IgD-negative memory B cell (primary cell): ENCODE measurements around the gene FUT9. TPM values are rescaled to one million over a fixed set of nuclear protein-coding genes. Genes with fewer than 3 reads are reported as not detected.
"Not testable (repeated sequence)": the region's sequence is repeated elsewhere in the genome, so short reads cannot be mapped to it uniquely, and the experiment has no call there.

Source experiments
- H3K27ac Mint-ChIP-seq, 3 donors: one replicate each; pipeline ENCODE4 v1.8.0; 2020 to 2022; ENCODE audit warnings: mild to moderate bottlenecking in 3 of 3, mixed read lengths in 3 of 3, moderate library complexity in 1 of 3
- H3K27me3 Mint-ChIP-seq: one replicate; pipeline ENCODE4 v1.8.0; 2021; ENCODE audit warnings: mixed read lengths
- H3K36me3 Mint-ChIP-seq: one replicate; pipeline ENCODE4 v1.8.0; 2020; ENCODE audit warnings: mild to moderate bottlenecking, mixed read lengths
- H3K4me1 Mint-ChIP-seq, 3 donors: one replicate each; pipeline ENCODE4 v1.8.0; 2020 to 2022; ENCODE audit warnings: mixed read lengths in 3 of 3, mild to moderate bottlenecking in 1 of 3
- H3K4me3 Mint-ChIP-seq, 4 donors: one replicate each; pipeline ENCODE4 v1.8.0; 2020 to 2022; ENCODE audit warnings: mild to moderate bottlenecking in 4 of 4, mixed read lengths in 4 of 4, moderate library complexity in 3 of 4
- H3K9me3 Mint-ChIP-seq, 3 donors: one replicate each; pipeline ENCODE4 v1.8.0; 2020 to 2021; ENCODE audit warnings: mixed read lengths in 3 of 3, mild to moderate bottlenecking in 1 of 3
- polyA plus RNA-seq: library from polyadenylated mRNA; unstranded; fragments of 300-500 nt; fragmentation: Illumina TruSeq; gene quantifications from one replicate; pipeline ENCODE4 v1.2.3, GENCODE V29; 2021

The FUT9 gene
- polyA plus RNA-seq, 1 donor from 2014 or later = not detected

GRCh38 chr6:96249755-96250154 is 234.0 kb downstream of the FUT9 start:
- Mint-ChIP-seq H3K27me3 (no peaks in the 10 kb centered on the region), H3K27ac (no peak overlapping the region), H3K36me3 (no peaks in the 10 kb centered on the region), H3K4me3 (no peak overlapping the region), H3K9me3 (peaks cover 0 to 3% (median 0%) of the 10 kb centered on the region in 3 donors), H3K4me1 (no peaks in the 10 kb centered on the region)

DNA sequence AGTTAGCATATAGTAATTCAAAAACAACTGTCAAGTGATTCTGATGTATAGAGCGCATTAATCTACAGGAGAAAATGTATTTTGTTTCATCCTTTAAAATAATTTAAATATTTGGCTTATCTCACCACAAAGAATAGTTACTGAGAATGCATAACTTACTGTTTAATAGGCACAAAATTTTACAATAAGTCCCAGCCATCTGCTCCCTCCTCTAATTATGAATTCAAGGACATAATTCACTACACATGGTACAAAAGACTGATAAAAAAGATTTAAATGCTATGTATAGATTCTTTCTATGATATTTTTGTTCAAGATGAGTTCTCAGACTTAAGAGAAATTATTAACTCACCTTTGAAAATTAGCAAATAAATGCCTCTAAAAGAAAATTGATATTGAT is 242.0 kb downstream of the FUT9 start:
- Mint-ChIP-seq H3K9me3 (peaks cover 0 to 4% (median 3%) of the 10 kb centered on the region in 3 donors), H3K27me3 (no peaks in the 10 kb centered on the region), H3K4me1 (no peaks in the 10 kb centered on the region), H3K4me3 (no peak overlapping the region), H3K36me3 (no peaks in the 10 kb centered on the region), H3K27ac (no peak overlapping the region)

DNA sequence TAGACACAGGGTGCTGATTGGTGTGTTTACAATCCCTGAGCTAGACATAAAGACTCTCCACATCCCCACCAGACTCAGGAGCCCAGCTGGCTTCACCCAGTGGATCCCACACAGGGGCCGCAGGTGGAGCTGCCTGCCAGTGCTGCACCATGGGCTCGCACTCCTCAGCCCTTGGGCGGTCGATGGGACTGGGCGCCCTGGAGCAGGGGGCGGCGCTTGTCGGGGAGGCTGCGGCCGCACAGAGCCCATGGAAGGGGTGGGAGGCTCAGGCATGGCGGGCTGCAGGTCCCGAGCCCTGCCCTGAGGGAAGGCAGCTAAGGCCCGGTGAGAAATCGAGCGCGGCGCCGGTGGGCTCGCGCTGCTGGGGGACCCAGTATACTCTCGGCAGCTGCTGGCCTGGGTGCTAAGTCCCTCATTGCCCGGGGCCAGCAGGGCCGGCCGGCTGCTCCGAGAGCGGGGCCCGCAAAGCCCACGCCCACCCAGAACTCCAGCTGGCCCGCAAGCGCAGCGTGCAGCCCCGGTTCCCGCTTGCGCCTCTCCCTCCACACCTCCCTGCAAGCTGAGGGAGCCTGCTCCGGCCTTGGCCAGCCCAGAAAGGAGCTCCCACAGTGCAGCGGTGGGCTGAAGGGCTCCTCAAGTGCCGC is 245.1 kb downstream of the FUT9 start:
- H3K4me1 Mint-ChIP-seq, H3K4me3 Mint-ChIP-seq, H3K27ac Mint-ChIP-seq: not testable (repeated sequence)

More for the DNA sequence above, 245.1 kb downstream of the FUT9 start:
- not testable (repeated sequence) for H3K36me3 Mint-ChIP-seq, H3K27me3 Mint-ChIP-seq, H3K9me3 Mint-ChIP-seq
